Right ventricle myocardium inferior (tissue), 1 donor: ENCODE measurements around the gene PLXNA3. TPM values are rescaled to one million over a fixed set of nuclear protein-coding genes. Genes with fewer than 3 reads are reported as not detected.

Experiments used
- ATAC-seq: fragments of 200-7000 bp; cut with Tn5 transposase; one replicate; pipeline ENCODE4 v1.9.1; 2020; ENCODE audit warnings: mild to moderate bottlenecking, moderate library complexity
- DNase-seq: peaks from one replicate; pipeline ENCODE4 v3.0.0; 2021; ENCODE audit errors: missing footprints
- intact Hi-C: fragments of 100-400 bp; cut with DNase I; formaldehyde crosslinking; loops from one replicate; pipeline ENCODE4 v1.11.0; 2022
- total RNA-seq: library from RNA; stranded (reverse); fragmentation: NEBNext Ultra II Directional; extraction: Animal tissue kit (Norgen Biotek cat#: 25700); gene quantifications from one replicate; pipeline ENCODE4 v1.2.1, GENCODE V29; 2021
- donor health status: DM: no; HTN: yes; CAD: no; lungs with severe emphysema.

PLXNA3 gene
- total RNA-seq, 1 donor from 2014 or later = 23.2 TPM

DNA sequence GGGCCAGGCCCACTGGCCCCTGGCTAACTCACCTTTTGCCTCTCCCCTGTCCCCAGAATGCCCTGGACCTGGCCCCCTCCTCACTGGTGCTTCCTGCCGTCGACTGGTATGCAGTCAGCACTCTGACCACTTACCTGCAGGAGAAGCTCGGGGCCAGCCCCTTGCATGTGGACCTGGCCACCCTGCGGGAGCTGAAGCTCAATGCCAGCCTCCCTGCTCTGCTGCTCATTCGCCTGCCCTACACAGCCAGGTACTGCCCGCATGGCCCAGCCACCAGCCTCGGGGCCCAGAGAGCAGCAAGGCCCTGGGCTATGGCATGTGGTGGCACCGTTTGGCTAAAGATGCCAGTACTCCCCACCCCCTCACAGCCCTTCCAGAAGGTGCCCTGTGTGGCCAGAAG lies 25.9 kb upstream of the PLXNA3 start:
- no peak for ATAC-seq
- intact Hi-C loops = no loop called here
- DNase-seq = no peak

DNA sequence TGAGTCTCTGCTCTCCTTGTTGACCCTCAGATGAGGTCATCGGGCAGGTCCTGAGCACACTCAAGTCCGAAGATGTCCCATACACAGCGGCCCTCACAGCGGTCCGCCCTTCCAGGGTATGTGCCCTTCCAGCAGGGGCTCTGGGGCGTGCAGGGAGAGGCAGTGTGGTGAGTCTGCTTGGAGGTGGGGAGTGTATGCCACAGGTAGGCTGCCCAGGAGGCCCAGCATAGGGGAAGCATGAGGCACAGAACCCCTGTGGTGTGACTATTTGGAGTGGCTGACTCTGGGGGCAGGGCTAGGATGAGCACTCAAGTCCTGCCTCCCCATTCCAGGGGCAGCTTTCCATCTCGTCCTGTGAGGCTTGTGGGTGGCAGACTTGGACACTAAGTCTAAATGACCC lies 24.5 kb upstream of the PLXNA3 start:
- intact Hi-C loops = no loop called here
- DNase-seq = no peak
- no peak for ATAC-seq

DNA sequence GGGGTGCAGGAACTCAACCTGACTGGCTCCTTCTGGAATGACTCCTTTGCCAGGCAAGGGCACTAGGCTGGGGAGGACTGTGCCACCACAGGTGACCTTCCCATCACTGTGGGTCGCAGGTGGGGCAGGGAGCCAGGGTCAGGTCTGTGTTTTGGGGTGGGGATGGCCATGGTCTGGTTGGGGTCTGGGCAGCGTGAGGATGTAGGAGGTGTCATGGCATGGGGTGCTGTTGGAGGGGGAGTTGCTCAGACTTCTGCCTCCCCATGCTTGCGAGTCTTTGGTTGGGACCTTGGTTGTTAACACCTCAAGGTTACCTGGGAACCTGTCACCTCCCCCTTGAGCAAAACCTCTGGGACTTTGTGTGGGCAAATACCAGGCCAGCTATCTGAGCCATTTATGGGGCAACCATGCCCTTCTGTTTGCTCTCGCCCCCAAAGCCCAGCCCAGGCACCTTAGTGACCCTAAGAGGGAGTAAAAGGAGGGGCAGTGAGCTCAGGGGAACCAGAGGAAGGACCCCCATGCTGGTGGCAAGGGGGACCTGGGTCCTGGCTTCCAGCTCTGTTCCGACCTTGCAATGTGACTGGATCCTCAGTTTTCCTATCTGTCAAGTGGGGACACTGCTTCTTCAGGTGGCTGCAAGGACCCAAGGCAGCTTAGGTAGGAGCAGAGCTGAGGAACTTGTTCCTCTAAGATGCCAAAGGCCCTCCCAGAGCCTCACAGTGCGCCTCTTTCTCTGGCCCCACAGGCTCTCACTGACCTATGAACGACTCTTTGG lies 23.5 kb upstream of the PLXNA3 start:
- DNase-seq = no peak
- intact Hi-C loops = no loop called here
- ATAC-seq = no peak

DNA sequence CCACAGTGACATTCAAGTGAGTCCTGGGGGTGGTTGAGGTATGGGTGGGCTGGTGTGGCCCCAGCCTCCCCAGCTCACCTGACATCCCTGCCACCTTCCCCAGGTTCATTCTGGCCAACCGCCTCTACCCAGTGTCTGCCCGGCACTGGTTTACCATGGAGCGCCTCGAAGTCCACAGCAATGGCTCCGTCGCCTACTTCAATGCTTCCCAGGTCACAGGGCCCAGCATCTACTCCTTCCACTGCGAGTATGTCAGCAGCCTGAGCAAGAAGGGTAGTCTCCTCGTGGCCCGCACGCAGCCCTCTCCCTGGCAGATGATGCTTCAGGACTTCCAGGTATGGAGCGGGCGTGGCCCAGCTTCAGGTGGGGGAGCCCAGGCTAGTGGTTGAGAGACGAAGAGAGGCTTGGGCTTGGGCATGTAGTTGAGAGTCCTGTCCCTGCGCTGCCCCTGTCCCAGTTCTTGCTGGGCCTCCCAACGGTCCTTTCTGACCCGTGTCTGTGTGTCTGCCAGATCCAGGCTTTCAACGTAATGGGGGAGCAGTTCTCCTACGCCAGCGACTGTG lies 22.8 kb upstream of the PLXNA3 start:
- no peak for ATAC-seq
- intact Hi-C loops = no loop called here
- no peak for DNase-seq

DNA sequence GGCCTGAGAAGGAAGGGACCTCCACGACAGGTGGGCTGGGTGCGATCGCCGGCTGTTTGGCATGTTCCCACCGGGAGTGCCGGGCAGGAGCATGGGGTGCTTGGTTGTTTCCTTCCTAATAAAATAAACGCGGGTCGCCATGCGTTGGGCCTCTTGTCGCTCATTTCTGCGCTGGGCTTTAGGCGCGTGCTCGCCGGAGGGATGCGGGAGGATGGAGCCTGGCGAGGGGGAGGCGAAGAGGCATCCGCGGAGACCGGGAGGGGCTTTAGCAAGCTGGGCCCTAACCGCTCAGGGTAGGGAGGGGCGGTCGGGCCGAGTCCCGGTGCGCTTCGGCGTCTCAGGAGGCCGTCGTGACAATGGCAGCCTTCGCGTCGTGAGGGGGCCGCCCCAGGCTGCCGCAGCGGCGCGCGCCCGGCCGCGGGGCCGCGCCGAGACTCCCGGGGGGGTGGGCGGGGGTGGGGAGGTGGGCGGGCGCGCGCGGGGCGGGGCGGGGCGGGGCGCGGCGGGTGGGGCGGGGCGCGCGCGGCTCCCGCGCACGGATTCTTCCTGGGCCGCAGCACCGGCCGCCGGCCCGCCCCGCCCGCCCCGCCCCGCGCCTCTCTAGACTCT lies 21.6 kb upstream of the PLXNA3 start:
- ATAC-seq (peak; percentile 42), DNase-seq (no peak)
- intact Hi-C loops = no loop called here

DNA sequence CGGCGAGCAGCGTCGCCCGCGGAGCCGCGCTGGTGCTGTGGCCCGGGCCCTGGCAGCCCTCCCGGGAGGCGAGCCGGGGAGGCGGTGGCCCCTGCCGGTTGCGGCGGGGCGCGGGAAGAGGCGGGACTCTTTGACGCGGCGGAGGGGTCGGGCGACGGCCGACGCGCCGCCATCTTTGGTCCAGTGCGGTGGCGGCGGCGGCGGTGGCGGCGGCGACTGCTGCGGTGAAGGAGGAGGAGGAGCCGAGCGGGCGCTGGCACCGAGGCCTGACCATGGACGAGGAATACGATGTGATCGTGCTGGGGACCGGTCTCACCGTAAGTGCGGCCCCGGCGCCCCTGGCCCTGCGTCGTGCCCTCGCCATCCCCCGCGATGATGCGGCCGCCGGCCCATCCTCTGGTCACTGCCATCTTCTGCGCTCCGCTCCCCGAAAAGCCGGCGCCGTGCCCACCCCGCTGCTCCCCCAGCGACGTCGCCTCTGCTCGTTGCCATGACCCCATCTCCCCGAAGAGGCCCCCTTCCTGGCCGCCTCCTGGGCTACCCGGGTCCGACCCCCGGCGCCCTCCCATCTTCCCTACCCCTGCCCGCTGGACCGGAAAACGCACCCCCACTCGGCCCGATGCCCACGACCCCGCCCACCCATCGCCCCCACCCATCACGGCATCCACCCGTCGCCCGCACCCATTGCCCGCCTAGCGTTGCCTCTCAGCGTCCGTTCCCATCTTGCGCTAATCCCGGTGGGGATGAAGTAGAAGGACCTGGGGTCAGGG lies 20.9 kb upstream of the PLXNA3 start, which contains the start of gene GDI1:
Gene GDI1 (plus strand): TSS at position 172 of the 770 bp plus-strand sequence. CDS start 101 bp downstream, at position 273.
- DNase-seq (peak; percentile 87), ATAC-seq (peak; percentile 61)
- intact Hi-C loops = no loop called here

DNA sequence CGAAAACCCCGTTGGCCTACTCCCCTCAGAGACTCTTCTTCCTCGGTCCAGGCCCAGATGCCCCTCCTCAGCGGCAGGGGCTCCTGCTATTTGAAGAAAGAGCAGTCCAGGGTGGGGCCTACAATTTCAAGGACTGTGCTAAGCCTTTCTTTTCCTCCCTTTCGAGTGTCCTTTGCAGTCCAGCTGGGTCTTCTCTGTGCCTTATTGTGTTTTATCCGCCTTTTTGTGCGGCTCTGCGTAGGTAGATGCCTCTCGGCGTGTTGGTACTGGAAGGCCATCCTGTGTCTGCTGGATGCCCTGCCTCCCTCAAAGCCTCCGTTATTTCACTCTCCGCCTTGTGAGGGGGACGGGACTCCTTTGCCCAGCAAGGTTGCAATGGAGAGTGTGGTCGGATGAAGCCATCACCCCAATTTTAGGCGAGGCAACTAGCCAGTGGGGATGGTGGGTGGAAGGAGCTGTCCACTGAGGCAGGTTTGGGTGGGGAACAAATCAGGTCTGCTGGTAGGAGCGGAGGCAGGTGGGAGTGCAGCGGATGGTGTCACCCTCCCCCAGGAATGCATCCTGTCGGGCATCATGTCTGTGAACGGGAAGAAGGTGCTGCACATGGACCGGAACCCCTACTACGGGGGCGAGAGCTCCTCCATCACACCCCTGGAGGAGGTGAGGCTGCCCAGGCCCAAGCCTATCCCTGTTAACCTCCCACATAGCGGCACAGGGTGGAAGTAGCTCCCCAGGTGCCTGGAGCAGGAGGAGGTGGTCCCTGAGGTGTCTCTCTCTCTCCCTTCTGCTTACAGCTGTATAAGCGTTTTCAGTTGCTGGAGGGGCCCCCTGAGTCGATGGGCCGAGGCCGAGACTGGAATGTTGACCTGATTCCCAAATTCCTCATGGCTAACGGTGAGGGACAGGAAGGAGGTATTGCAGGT lies 19.8 kb upstream of the PLXNA3 start:
- intact Hi-C loops = no loop called here
- no peak for ATAC-seq
- DNase-seq = no peak

DNA sequence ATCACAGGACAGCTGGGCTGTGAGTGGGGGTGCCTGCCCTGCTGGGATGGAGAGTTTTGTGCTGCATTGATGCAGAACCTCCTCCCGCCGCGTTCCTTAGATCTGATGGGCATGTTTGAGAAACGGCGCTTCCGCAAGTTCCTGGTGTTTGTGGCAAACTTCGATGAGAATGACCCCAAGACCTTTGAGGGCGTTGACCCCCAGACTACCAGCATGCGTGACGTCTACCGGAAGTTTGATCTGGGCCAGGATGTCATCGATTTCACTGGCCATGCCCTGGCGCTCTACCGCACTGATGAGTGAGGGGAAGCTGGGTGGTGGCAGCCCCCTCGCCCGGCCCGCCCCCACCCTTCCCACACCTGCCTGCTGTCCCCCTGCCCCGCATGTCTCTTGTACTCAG lies 18.2 kb upstream of the PLXNA3 start:
- DNase-seq (no peak), ATAC-seq (no peak)
- intact Hi-C loops = loop anchor here (5.0 kb wide), 1 partner anchor 37 kb away; the partner anchor contains the start of gene LAGE3

DNA sequence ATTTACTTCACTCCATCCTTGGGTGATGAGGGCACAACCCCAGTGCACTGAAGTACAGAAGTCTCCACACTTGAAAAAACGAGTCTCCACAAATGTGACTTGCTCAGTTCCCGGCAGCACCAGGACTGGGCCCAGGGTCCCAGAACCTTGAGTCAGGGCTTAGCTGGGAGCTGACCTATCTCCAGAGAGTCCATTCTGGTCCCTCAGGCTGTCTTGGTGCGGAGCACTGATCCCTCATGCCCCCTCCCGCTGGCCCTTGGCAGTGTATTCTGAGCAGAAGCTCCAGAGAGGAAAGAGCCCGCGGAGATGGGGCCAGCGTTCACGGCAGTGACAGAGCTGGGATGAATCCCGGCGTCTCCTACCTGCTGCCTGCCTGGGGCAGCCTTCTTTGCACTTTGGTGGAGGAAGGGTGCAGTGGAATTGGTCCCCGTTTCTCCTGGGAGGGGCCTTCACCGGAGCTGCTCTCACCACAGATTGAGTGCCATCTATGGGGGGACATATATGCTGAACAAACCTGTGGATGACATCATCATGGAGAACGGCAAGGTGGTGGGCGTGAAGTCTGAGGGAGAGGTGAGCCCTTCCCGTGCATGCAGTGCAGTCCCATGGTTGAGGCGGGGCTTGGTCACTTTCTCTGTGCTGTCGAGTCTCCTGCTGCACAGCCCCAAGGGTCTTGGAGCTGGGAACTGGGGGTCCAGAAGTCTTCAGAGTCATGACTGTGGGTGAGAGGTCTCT lies 17.3 kb upstream of the PLXNA3 start:
- DNase-seq = no peak
- intact Hi-C loops = loop anchor here (5.0 kb wide), 1 partner anchor 37 kb away; the partner anchor contains the start of gene LAGE3
- ATAC-seq = no peak

DNA sequence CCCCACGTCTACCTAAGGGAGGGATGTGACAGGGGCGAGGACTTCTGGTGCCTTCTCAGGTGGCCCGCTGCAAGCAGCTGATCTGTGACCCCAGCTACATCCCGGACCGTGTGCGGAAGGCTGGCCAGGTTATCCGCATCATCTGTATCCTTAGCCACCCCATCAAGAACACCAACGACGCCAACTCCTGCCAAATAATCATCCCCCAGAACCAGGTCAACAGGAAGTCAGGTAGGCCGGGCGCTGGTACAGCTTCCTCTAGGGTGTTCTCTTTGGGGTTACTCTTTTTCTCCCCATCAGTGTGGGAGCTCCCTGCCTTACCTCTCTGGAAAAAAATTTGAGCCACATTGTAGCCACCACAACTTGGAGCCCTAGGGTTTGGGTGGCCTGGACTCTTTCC lies 16.5 kb upstream of the PLXNA3 start:
- intact Hi-C loops = loop anchor here (5.0 kb wide), 1 partner anchor 36 kb away; the partner anchor contains the start of gene LAGE3
- DNase-seq (no peak), ATAC-seq (no peak)

DNA sequence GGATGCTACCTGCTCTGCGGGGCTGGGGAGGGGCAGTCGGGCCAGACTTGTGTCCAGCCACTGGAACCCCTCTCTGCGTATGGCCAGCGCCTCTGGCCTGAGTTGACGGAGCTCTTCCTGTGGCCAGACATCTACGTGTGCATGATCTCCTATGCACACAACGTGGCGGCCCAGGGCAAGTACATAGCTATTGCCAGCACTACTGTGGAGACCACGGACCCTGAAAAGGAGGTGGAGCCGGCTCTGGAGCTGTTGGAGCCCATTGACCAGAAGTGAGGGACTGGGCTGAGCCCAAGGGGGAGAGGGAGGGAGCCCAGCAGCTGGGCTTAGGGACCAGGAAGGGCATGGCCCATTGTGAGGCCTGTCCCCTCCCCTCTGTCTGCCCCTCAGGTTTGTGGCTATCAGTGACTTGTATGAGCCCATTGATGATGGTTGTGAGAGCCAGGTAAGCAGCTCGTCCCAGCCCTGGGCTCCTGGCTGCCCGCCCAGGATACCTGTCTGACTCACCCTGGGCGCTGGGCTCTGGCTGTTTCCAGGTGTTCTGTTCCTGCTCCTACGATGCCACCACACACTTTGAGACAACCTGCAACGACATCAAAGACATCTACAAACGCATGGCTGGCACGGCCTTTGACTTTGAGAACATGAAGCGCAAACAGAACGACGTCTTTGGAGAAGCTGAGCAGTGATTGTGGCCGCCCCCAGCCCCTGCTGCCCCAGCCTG lies 15.9 kb upstream of the PLXNA3 start:
- intact Hi-C loops = loop anchor here (5.0 kb wide), 1 partner anchor 35 kb away; the partner anchor contains the start of gene LAGE3
- ATAC-seq (no peak), DNase-seq (no peak)

DNA sequence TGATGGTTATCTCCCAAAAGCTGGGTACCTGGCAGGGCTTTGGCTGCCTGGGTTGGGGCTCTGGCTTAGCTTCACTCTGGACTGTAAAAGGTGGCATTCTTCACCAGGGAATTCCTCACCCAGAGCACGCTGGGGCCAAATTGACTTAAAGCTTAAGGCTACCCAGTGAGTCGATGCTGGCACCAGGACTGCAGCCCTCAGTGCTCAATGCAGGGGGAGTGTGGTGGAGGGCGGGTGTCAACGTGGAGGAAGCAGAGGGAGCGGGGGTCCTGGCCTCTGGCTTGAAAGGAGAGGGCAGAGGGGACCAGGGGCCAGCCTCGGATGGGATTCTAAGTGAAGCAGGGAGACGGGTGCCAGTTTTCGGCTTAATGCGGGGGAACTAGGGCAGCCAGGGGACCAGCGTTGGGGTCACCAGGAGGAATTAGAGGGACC lies 14.6 kb upstream of the PLXNA3 start:
- intact Hi-C loops = loop anchor here (5.0 kb wide), 1 partner anchor 34 kb away; the partner anchor contains the start of gene LAGE3
- ATAC-seq (peak; percentile 7), DNase-seq (no peak)

DNA sequence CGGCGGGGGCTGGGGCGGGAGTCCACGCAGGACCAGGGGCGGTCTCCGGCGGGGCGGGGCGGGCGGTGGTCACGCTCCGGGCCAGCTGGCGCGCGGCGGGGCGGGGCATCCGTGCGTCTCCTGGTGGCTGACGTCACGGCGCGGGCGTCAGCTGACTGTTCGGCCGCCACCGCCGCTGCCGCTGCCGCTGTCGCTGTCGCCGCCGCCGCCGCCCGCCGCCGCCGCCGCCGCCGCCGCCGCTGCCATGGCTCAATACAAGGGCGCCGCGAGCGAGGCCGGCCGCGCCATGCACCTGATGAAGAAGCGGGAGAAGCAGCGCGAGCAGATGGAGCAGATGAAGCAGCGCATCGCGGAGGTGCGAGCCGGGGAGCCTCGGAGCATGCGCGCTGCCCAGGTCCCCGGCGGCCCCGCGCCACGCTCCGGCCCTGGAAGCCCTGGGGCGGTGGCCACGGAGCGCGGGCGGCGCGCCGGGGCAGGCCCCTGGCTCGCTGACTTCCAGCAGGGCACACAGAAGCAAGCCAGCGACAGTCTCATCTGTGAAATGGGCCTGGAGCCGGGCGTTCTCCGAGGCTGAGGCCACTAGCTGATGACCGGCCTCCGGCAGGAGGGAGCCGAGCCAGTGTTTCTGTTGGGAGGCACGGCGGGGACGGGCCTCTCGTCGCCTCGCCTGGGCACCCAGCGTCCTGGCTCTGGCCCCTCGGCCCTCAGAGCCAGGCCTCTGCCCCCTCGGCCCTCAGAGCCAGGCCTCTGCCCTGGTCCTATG lies 13.9 kb upstream of the PLXNA3 start, which contains the start of gene FAM50A:
Gene FAM50A (plus strand): TSS at position 150 of the 763 bp plus-strand sequence. CDS start 95 bp downstream, at position 245.
- intact Hi-C loops = loop anchor here (5.0 kb wide), 1 partner anchor 33 kb away; the partner anchor contains the start of gene LAGE3
- peak; percentile 88 for DNase-seq
- peak; percentile 86 for ATAC-seq

DNA sequence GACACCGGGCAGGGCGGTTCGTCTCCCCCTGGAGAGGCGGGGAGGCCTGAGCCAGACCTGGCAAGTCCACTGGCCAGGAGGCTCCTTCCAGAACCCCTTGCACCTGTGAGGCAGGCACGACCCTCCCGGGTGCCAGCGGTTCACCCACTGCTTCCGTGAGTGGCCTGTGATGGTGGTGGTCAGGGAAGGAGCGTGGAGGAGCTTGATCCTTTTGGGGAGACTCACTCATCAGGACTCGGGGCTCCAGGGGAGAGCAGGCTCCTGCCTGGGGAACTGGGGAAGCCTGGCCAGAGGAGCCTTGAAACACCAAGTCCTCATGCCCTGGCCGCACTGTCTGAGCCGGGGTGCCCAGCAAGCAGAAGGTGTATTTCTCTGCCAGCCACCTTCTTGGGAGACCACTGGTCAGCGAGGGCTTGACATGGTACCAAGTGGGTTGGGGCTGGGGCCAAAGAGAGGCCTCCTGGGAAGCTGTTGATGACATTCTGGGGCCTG lies 13.3 kb upstream of the PLXNA3 start:
- DNase-seq (no peak), ATAC-seq (no peak)
- intact Hi-C loops = loop anchor here (5.0 kb wide), 1 partner anchor 32 kb away; the partner anchor contains the start of gene LAGE3

DNA sequence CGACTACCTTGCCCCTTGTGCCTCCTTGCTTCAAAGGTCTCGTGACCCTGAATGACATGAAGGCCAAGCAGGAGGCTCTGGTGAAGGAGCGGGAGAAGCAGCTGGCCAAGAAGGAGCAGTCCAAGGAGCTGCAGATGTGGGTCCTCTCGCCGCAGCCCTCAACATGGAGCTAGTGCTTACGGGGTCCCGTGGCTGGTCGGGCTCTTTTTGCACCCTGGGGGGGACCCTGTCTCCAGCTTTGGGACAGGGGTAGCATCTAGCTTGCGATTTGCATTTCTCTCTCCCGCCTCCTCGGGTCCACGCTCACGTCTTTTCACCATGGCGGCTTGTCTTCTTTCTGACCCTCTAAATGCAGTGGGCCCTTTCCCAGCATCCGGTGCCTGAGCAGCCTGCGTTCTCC lies 12.3 kb upstream of the PLXNA3 start:
- DNase-seq (no peak), ATAC-seq (no peak)
- intact Hi-C loops = no loop called here

DNA sequence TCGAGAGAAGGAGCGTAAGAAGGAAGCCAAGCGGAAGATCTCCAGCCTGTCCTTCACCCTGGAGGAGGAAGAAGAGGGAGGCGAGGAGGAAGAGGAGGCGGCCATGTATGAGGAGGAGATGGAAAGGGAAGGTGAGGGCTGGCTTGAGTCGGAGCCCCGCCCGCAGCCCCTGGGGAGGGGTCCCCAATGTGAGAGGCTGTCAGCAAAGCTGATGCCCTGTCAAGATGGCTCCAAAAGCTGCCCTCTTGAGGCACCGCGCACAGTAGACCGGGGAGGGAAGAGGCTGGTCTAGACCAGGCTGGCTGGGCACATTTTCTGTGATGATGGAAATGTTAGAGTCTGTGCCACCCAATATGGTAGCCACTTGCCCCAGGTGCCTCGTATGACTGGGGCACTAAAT lies 11.7 kb upstream of the PLXNA3 start:
- DNase-seq = no peak
- no peak for ATAC-seq
- intact Hi-C loops = no loop called here
